G401 (cell line): ENCODE measurements around the gene PNMA1. TPM values are rescaled to one million over a fixed set of nuclear protein-coding genes. Genes with fewer than 3 reads are reported as not detected.

Experiments
- DNase-seq: peaks from one replicate; pipeline ENCODE4 v3.0.0-alpha.2; 2015; ENCODE audit warnings: low spot score
- in situ Hi-C: cut with HindIII; loops from 2 replicates; pipeline ENCODE4 v1.10.0; 2016; ENCODE audit warnings: low sequenced_read_pairs, mixed read lengths
- total RNA-seq: library from RNA; depleted of rRNA; stranded (reverse); fragments of >200 nt; shearing (Covaris generic); gene quantifications from 2 replicates; pipeline ENCODE4 v1.2.3, GENCODE V29; 2014; rRNA removed

PNMA1 gene
- total RNA-seq, 1 experiment from 2014 or later: 80.4 TPM

DNA sequence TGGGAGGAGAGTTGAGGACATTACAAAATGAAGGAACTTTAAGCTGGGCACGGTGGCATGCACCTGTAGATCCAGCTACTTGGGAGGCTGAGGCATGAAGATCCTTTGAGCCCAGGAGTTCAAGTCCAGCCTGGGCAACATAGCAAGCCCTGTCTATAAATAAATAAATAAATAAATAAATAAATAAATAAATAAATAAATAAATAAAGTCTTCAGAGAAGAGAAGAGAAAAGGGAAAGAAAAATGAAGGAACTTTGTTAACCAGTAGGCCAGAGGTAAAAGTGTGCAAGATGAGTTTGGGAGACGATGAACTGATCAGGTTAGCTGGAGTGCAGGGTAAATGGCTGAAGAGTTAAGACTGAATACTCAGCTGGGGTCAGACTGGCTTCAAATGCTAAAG lies 20.1 kb downstream of the PNMA1 start:
- DNase-seq: no peak
- in situ Hi-C loops: no loop called here

DNA sequence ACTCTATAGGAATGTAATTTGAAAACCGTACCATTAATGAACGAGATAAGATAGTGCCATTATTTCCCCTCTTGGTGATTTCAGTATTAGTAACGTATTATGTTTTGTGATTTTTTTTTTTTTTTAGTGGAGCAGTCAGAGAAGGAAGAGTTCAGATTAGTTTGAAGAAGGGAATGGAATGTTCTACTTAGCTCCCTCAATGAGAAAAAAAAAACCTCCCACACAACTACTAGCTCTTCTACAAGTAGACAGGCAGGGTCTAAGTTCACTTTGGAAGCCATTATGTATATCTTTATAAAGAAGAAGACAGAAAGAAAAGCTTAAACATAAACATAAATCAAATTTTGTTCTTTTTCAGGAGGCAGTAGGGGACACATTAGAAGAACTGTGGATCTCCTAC lies 27.3 kb downstream of the PNMA1 start:
- in situ Hi-C loops: no loop called here
- no peak for DNase-seq

DNA sequence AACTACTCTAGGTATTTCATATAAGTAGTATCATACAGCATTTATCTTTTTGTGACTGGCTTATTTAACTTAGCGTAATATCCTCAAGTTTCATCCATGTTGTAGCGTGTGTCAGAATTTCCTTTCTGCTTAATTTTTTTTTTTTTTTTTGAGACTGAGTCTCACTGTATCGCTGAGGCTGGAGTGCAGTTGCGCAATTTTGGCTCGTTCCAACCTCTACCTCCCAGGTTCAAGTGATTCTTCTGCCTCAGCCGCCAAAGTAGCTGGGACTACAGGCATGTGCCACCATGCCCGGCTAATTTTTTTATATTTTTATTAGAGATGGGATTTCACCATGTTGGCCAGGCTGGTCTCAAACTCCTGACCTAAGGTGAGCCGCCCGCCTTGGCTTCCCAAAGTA lies 28.9 kb downstream of the PNMA1 start:
- no peak for DNase-seq
- in situ Hi-C loops: no loop called here

DNA sequence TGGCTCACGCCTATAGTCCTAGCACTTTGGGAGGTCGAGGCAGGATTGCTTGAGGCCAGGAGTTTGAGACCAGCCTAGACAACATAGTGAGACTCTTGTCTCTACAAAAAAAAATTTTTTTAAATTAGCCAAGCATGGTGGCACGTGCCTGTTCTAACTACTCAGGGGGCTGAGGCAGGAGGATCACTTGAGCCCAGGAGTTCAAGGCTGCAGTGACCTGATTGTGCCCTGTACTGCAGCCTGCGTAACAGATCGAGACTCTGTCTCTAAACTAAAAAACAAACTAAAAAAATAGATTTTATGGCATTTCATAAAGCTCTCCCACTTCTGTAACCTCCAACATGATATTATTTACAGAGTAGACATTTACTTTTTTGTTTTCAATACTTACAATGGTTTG lies 29.6 kb downstream of the PNMA1 start:
- in situ Hi-C loops: no loop called here
- DNase-seq: no peak

DNA sequence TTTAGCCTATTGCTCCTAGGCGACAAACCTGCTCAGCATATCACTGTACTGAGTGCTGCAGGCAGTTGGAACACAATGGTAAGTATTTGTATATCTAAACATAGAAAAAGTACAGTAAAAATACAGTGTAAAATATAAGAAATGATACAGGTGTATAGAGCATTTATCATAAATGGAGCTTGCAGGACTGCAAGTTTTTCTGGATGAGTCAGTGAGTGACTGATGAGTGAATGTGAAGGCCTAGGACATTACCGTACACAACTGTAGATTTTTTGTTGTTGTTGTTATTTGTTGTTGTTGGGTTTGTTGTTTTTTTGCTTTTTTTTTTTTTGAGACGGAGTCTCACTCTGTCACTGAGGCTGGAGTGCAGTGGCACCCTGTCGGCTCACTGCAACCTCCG lies 33.4 kb downstream of the PNMA1 start:
- no peak for DNase-seq
- in situ Hi-C loops: no loop called here

DNA sequence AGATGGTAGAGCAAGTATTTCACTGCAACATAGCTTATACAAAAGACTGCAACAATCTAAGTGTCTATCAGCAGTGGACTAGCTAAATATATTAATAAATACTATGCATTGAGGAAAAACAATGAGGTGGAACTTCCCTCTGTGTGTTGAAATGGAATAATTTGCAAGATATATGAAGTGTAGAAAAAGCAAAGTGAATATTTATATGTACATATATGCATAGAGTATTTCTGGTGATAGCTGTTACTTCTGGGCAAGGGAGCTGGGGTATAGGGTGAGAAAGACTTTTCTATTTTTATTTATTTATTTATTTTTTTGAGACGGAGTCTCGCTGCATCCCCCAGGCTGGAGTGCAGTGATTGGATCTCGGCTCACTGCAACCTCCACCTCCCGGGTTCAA lies 35.5 kb downstream of the PNMA1 start:
- no peak for DNase-seq
- in situ Hi-C loops: no loop called here

DNA sequence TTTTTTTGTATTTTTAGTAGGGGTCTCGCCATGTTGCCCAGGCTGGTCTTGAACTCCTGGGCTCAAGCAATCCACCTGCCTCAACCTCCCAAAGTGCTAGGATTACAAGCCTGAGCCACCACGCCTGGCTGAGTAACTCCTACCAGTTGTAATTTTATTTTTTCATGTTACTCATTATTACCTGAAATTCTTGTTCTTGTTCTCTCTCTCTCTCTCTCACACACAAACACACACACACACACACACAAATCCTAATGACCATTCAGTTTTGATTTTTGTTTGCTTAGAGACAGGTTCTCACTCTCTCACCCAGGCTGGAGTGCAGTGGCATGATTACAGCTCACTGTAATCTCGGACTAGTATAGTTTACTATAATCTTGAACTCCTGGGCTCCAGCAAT lies 39.2 kb downstream of the PNMA1 start:
- no peak for DNase-seq
- in situ Hi-C loops: no loop called here

DNA sequence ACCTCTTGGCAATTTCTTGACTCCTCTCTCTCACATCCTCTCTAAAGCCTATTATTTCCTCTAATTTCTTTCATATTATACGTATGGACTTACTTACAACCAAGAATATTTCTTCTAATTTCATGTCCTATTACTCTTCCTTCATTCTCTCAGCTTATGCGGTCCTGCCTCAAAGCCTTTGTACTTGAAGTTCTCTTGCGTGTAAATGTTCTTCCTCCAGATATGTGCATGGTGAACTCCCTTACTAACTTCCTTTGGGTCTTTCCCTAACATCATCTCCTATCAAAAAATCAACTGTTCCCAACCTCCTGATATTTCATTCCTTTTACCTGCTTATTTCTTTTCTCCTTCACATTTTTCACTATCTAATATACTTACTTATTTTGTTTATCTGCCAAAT lies 46.3 kb downstream of the PNMA1 start:
- in situ Hi-C loops: no loop called here
- DNase-seq: no peak

DNA sequence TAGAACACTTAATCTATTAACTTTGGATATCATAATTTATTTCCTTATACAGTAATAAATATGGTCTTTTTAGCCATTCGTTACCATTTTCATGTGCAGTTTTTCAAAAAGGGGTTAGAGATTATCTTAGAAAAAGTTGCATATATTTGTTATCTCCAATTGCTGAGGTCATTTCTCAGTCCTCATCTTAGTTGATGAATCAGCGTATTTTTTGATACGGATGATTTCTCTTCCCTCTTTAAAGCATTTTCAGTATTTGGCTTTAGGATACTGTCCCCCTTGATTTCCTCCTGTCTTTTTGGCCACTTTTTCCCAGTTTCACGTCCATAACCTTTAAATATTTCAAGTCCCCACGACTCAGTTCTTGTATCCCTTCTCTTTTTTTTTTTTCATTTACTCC lies 47.6 kb downstream of the PNMA1 start:
- in situ Hi-C loops: no loop called here
- DNase-seq: no peak

DNA sequence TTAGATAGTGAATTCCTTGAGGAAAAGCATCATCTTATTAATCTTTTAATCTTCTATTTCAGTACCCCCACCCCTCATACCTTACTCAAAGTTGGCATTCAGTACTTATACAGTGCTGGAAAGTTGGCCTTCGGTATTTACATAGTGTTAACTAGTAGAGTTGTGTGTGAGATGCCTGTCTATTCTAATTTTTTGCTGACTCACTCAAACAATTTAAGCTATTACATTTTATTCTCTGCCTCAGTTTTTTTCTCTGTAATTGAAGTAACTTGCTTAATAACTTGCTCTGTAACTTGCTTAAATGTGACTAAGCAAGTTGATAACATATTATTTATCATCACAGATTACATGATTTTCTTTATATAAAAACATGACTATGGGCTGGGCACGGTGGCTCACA lies 49.1 kb downstream of the PNMA1 start:
- no peak for DNase-seq
- in situ Hi-C loops: no loop called here

DNA sequence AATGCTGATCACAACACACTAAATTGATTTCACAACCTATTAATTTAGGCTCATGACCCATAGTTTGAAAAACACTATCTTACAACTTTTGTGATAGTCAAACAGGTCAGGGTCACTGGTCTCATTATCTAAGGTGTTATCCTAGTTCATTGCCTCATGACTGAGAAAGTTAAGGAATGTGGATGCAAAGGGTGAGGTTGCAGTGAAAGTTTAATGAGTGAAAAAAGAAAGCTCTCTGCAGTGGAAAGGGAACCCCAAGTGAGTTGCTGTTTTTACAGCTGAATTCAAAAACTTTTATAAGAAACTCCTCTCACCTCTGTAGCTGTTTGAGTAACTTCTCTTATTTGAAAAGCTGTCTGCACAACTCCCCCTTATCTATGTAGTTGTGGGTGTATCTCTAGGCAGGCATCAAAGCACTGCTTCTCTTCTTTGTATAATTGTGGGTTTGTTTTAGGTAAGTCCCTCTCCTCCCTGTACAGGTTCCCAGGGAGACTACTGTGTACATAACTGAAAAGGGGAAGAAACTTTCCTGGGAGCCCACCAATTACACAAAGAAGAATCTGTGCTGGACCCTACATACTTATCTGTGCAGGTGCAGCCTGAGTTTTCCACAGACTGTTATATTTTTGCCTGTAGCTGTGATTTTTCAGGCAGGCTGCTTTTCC lies 50.5 kb downstream of the PNMA1 start:
- DNase-seq: no peak
- in situ Hi-C loops: no loop called here

DNA sequence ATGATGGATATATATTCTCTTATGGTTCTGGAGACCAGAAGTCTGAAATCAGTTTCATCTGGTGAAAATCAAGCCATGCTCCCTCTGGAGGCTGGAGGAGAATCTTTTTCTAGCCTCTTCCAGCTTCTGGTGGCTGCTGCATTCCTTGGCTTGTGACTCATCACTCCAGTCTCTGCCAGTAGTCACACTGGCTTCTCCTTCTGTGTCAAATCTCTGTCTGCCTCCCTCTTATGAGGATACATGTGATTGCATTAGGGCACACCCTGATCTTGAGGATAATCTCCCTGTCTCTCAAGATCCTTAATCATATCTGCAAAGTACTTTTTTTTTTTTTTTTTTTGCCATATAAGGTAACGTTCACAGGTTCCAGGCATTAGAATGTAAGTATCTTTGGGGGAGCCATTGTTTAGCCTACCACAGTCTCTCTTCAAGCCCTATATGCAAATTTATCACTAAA lies 51.7 kb downstream of the PNMA1 start:
- in situ Hi-C loops: no loop called here
- peak; percentile 12 for DNase-seq

DNA sequence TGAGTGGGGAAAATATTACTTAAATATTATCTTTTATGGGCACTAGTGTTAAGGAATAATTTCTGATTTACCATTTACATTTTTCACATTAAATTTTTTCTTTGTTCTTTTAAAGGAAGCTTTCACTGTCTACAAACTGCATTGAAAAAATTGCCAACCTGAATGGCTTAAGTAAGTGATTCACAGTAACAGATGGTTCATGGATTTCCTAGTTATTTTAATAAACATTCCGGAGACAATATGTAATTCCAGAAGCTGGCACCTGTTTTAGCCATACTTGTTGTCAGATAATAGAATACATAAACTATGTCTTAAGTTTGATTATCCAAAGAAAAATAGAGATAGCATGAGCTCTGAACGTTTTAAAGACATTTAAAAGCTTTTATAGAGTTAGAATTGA lies 52.3 kb downstream of the PNMA1 start:
- no peak for DNase-seq
- in situ Hi-C loops: no loop called here

Other genes starting within 250 kb of the PNMA1 start
- 0.07 and 0.31 TPM in 2 replicates for gene RIOX1, start 223.5 kb downstream of the PNMA1 start, total RNA-seq
- not detected in 2 replicates for gene ACOT1, start 177.2 kb downstream of the PNMA1 start, total RNA-seq
- not detected in 2 replicates for gene HEATR4, start 155.4 kb downstream of the PNMA1 start, total RNA-seq
- 117 and 124 TPM in 2 replicates for gene ACOT2, start 145.2 kb downstream of the PNMA1 start, total RNA-seq
- gene ACOT4, start 122.5 kb downstream of the PNMA1 start, total RNA-seq: not detected in 2 replicates
- gene ACOT6, start 101.9 kb downstream of the PNMA1 start, total RNA-seq: not detected in 2 replicates
- 18.8 and 32.8 TPM in 2 replicates for gene DNAL1, start 69.4 kb downstream of the PNMA1 start, total RNA-seq
- 2.1 and 6.6 TPM in 2 replicates for gene PTGR2, start 137.4 kb upstream of the PNMA1 start, total RNA-seq
- gene ZNF410, start 172.5 kb upstream of the PNMA1 start, total RNA-seq: 51.9 and 63.0 TPM in 2 replicates
- gene FAM161B, start 235.7 kb upstream of the PNMA1 start, total RNA-seq: 1.6 and 1.8 TPM in 2 replicates
- gene COQ6, start 235.9 kb upstream of the PNMA1 start, total RNA-seq: 38.2 and 45.8 TPM in 2 replicates